Measurements from ENCODE around the gene ATAD5.

ATAD5 gene

DNA sequence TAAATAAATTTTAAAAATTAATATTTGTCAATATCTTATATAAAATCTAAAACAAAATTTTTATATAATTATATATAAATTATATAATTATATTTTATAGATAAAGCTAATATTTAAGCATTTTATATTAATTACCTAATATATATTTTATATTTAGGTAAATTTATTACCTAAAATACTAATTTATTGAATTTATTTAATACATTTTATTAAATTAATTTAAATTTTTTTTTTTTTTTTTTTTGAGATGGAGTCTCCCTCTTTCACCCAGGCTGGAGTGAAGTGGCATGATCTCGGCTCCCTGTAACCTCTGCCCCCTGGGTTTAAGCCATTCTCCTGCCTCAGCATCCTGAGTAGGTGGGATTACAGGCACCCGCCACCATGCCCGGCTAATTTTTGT lies 22.4 kb downstream of the ATAD5 start:
- no peaks in the 10 kb centered on the region for H3K27me3 ChIP-seq (ENCODE audit: insufficient read depth, low read depth)
- H3K9ac ChIP-seq, result no peak overlapping the region
- no peaks in the 10 kb centered on the region for H4K20me1 ChIP-seq (ENCODE audit: insufficient read depth)
- no peaks in the 10 kb centered on the region for H3K4me1 ChIP-seq (ENCODE audit: low read depth, poor library complexity, severe bottlenecking)
- no peaks in the 10 kb centered on the region for H3K79me2 ChIP-seq (ENCODE audit: insufficient read depth, low read depth)
- peaks cover 9% of the 10 kb centered on the region; the same call in 1 of the 2 replicates for H3K36me3 ChIP-seq (ENCODE audit: insufficient read depth)
- TF ChIP-seq, protein P1, sequence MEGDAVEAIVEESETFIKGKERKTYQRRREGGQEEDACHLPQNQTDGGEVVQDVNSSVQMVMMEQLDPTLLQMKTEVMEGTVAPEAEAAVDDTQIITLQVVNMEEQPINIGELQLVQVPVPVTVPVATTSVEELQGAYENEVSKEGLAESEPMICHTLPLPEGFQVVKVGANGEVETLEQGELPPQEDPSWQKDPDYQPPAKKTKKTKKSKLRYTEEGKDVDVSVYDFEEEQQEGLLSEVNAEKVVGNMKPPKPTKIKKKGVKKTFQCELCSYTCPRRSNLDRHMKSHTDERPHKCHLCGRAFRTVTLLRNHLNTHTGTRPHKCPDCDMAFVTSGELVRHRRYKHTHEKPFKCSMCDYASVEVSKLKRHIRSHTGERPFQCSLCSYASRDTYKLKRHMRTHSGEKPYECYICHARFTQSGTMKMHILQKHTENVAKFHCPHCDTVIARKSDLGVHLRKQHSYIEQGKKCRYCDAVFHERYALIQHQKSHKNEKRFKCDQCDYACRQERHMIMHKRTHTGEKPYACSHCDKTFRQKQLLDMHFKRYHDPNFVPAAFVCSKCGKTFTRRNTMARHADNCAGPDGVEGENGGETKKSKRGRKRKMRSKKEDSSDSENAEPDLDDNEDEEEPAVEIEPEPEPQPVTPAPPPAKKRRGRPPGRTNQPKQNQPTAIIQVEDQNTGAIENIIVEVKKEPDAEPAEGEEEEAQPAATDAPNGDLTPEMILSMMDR (conservative IDR thresholded peaks at IDR 0.05; ENCODE audit: low read depth, low read length), result no peak
- no peak overlapping the region for H3K4me2 ChIP-seq
- no peak overlapping the region for H2AFZ ChIP-seq (ENCODE audit: low read depth)
- no peak overlapping the region for H3K4me3 ChIP-seq (IDR thresholded peaks at IDR 0.05; ENCODE audit: insufficient read depth, low read depth, low read length)
- no peak overlapping the region for H3K27ac ChIP-seq

DNA sequence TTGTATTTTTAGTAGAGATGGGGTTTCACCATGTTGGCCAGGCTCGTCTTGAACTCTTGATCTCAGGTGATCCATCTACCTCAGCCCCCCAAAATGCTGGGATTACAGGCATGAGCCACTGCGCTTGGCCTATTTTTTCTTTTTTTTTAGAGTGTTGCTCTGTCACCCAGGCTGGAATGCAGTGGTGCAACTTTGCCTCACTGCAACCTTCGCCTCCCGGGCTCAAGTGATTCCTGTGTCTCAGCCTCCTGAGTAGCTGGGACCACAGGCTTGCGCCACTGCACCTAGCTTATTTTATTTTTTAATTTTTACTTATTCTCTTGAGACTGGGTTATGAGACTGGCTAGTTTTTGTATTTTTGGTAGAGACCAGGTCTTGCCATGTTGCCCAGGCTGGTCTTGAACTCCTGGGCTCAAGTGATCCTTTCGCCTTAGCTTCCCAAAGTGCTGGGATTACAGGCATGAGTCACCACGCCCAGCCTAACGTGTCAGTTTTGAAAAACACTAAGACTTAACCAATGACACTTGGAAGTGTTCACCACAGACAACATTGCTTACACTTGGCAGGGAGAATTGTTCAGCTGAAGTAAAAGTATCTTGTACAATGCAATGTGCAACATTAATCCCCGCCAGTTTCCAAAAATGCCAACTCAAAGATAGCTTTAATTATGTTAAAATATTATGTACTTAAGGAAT lies 26.9 kb downstream of the ATAD5 start:
- TF ChIP-seq, protein P1 (conservative IDR thresholded peaks at IDR 0.05; ENCODE audit: low read depth, low read length), result no peak
- no peak overlapping the region for H2AFZ ChIP-seq (ENCODE audit: low read depth)
- no peak overlapping the region for H3K4me2 ChIP-seq
- H3K27me3 ChIP-seq (ENCODE audit: insufficient read depth, low read depth), result no peaks in the 10 kb centered on the region
- no peak overlapping the region for H3K27ac ChIP-seq
- H3K79me2 ChIP-seq (ENCODE audit: insufficient read depth, low read depth), result no peaks in the 10 kb centered on the region
- H3K4me3 ChIP-seq (IDR thresholded peaks at IDR 0.05; ENCODE audit: insufficient read depth, low read depth, low read length), result no peak overlapping the region
- H3K36me3 ChIP-seq (ENCODE audit: insufficient read depth), result peaks cover 9% of the 10 kb centered on the region; the same call in 1 of the 2 replicates
- H3K9ac ChIP-seq, result no peak overlapping the region
- no peaks in the 10 kb centered on the region for H3K4me1 ChIP-seq (ENCODE audit: low read depth, poor library complexity, severe bottlenecking)
- no peaks in the 10 kb centered on the region for H4K20me1 ChIP-seq (ENCODE audit: insufficient read depth)

DNA sequence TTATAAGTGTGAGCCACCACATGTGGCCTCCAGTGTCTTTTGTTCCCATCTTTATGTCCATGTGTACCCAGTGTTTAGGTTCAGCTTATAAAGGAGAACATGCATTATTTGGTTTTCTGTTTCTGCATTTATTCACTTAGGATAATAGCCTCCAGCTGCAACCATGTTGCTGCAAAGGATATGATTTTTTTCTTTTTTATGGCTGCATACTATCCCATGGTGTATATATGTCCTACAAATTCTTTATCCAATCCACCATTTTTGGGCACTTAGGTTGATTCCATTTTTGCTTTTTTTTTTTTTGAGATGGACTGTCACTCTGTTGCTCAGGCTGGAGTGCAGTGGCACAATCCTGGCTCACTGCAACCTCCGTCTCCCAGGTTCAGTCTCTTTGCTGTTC lies 32.9 kb downstream of the ATAD5 start:
- H3K4me2 ChIP-seq, result no peak overlapping the region
- TF ChIP-seq, protein P1 (conservative IDR thresholded peaks at IDR 0.05; ENCODE audit: low read depth, low read length), result no peak
- peaks cover 6% of the 10 kb centered on the region for H3K36me3 ChIP-seq (ENCODE audit: insufficient read depth)

DNA sequence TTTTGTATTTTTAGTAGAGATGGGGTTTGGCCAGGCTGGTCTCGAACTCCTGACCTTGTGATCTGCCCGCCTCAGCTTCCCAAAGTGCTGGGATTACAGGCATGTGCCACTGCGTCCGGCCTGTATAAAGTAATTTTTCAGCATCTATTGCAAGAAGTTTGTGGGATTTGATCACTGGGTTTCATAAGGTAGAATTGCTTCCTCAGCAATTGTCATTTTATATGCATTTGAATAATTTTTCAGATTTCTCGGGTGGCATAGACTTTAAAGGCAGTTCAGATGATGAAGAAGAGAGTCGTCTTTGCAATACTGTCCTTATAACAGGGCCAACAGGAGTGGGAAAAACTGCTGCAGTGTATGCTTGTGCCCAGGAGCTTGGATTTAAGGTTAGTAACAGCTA lies 37.2 kb downstream of the ATAD5 start:
- no peak overlapping the region for H2AFZ ChIP-seq (ENCODE audit: low read depth)
- TF ChIP-seq, protein P1 (conservative IDR thresholded peaks at IDR 0.05; ENCODE audit: low read depth, low read length), result no peak
- no peaks in the 10 kb centered on the region for H3K4me1 ChIP-seq (ENCODE audit: low read depth, poor library complexity, severe bottlenecking)
- no peak overlapping the region for H3K27ac ChIP-seq
- H3K4me3 ChIP-seq (IDR thresholded peaks at IDR 0.05; ENCODE audit: insufficient read depth, low read depth, low read length), result no peak overlapping the region
- H4K20me1 ChIP-seq (ENCODE audit: insufficient read depth), result no peaks in the 10 kb centered on the region
- H3K79me2 ChIP-seq (ENCODE audit: insufficient read depth, low read depth), result no peaks in the 10 kb centered on the region
- no peak overlapping the region for H3K9ac ChIP-seq
- no peak overlapping the region for H3K4me2 ChIP-seq
- H3K36me3 ChIP-seq (ENCODE audit: insufficient read depth), result peaks cover 6% of the 10 kb centered on the region
- H3K27me3 ChIP-seq (ENCODE audit: insufficient read depth, low read depth), result no peaks in the 10 kb centered on the region

More for the DNA sequence above, 32.9 kb downstream of the ATAD5 start:
- Histone ChIP-seq H3K9ac (no peak overlapping the region), H2AFZ (ENCODE audit: low read depth) (no peak overlapping the region), H3K79me2 (ENCODE audit: insufficient read depth, low read depth) (no peaks in the 10 kb centered on the region), H3K27me3 (ENCODE audit: insufficient read depth, low read depth) (no peaks in the 10 kb centered on the region), H3K27ac (no peak overlapping the region), H3K4me3 (IDR thresholded peaks at IDR 0.05; ENCODE audit: insufficient read depth, low read depth, low read length) (no peak overlapping the region), H3K4me1 (ENCODE audit: low read depth, poor library complexity, severe bottlenecking) (no peaks in the 10 kb centered on the region), H4K20me1 (ENCODE audit: insufficient read depth) (no peaks in the 10 kb centered on the region)

Measured in KMS-11 (cell line).